Activated CD8-positive, alpha-beta memory T cell treated with anti-CD3 and anti-CD28 coated beads, Interleukin-2, amount 50 U/mL, for 4 hours (primary cell): ENCODE measurements around the gene SLC4A2.

Source experiments
- DNase-seq: peaks from one replicate; pipeline ENCODE4 v3.0.0-alpha.2; 2020

The SLC4A2 gene

DNA sequence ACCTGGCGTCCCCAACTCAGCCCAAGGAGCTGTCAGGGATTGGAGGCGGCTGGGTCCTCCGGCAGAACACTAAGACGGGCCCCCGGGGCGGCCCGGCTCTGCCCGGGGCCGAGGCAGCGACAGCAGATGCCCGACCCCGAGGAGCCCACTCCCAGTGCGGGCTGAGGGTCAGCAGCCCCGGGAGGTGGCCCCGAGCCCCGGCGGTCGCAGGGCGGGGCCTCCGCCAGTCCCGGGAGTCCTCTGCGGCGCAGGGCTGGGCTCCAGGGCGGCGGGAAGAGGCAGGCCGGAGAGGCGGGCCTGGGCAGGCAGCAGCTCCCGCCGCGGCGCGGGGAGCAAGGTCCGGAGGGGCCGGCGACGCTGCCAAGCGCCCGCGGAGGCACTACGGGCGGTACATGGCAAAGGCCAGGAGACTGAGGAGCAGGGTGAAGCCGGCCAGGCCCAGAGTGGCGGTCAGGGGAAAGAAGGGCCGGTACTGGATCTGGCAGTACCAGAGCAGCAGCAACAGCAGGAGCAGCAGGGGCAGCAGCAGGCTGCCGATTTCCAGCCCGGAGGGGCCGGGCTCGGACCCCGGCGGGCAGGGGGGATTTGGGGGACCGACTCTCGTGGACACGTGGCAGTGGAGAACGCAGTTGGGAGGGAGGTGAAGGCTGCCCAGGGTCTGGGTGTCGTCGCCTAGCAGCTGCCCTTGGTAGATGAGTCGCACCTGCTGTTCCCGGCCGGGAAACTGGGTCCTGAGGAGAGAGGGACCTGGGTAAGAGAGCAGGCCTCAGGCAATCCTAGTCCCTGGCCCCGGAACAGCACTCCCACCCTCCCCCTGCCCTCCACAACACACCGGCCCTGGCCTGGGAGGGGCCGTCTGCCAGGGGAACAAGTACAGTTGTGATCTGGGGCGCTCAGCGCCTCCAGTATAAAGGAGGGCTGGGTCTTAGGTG, 22.0 kb downstream of the SLC4A2 start:
- no peak for DNase-seq

- DNase-seq = no peak
Measured at GRCh38 chr7:151082141-151083070, 23.0 kb downstream of the SLC4A2 start.

- DNase-seq = peak; percentile 89
Measured at GRCh38 chr7:151083071-151083823, 23.9 kb downstream of the SLC4A2 start, which contains the start of gene TMUB1. TSS of gene TMUB1 (minus strand) at chr7:151083493. CDS start at chr7:151082563, 930 bp downstream.

- DNase-seq = no peak
Measured at GRCh38 chr7:151083824-151084160, 24.4 kb downstream of the SLC4A2 start.

- no peak for DNase-seq
Measured at GRCh38 chr7:151085329-151085690, 25.9 kb downstream of the SLC4A2 start.

DNA sequence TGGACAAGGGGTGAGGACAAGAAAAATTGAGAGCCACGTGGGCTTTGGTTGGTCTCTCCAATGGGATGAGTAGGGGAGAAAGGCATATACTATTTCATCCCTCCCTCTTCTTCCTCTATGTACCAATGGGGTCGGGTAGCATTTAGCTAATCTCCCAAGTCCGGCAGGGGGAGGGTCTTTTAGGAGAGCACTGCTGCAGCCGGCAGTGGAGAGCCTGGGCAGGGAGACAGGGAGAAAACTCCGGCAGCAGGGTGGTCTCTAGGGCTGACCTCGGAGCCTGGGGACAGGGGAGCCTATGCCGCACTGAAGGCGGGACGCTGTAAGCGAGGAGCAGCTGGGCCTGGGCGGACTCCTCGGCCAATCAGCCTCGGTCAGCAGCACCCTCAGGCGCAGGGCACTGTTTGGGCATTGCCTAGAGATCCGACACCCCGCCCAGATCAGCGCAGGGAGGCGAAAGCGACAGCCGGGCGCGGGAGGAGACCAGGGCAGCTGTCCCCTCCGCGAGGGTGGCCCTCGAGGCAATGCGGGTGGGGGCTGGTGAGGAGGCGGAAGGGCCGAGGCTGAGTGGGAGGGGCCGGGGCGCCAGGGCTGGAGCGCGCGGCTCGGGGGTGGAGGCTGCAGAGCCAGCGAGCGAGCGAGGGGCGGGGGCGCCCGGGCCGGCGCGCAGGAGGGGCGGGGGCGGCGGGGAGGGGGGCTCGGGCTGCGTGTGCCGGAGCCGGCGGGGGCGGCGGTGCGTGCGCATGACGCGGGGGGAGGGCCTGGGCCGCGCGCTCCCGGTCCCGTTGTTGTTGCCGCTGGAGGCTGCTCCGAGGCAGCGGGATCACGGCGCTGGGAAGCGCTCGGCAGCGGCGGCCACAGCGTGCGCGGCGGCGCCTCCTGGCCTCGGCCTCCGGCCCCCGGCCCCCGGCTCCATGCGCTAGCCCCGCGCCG, 26.6 kb downstream of the SLC4A2 start, which contains the start of gene AGAP3:
Gene AGAP3, plus strand, starts transcription at position 785 of the 930 bp plus-strand sequence. CDS start 267 bp downstream, outside the sequence.
- DNase-seq = peak; percentile 62

DNA sequence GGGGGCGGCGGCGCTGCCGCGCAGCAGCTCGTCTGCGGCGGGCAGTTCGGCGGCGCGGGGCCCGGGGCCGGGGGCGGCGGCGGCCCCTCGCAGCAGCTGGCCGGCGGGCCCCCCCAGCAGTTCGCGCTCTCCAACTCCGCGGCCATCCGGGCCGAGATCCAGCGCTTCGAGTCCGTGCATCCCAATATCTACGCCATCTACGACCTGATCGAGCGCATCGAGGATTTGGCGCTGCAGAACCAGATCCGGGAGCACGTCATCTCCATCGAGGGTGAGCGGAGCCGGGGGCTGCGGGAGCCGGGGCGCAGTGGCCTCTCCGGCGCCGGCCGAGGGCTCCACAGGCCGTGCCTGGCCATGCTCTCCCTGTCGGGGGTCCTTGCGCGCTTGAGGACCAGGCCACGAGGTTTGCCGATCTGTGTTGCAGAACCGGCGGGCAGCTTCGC, 27.4 kb downstream of the SLC4A2 start:
- DNase-seq = no peak

DNA sequence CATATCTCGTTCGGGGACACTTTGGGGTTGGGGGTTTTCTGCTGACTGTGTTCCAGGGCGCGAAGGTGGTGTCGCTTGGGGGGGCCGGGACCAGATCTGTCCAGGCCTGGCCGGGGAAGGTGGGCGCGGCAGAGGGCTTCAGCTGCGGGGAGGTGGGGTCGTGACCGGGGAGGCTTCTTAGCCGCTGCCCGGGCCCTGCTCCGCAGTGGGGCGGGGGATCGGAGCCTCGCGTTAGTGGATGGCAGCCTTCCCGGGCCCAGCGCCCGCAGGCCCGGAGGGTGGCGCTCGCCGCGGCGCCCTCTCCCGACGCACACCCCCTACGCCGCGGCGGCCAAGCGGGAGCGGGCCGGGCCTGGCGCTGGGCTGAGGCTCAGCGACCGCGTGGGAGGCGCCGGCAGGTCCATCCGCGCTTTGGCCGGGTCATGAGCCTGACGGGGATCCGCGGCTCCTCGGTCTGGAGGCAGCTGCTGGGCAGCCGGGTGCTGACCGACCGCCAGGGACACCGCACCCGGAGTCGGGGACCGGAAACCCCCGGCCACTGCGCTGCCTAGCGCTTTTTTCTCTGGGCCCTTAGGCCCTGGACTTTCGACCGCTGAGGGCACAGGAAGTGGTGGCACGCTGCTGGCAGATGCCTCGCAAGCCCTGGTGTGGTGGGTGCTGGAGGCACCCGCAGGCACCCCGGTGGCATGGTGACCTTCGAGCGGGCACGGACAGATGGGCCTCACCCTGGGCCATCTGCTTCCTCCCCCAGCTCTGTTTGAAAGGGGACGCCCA, 28.0 kb downstream of the SLC4A2 start:
- DNase-seq = peak; percentile 45

DNA sequence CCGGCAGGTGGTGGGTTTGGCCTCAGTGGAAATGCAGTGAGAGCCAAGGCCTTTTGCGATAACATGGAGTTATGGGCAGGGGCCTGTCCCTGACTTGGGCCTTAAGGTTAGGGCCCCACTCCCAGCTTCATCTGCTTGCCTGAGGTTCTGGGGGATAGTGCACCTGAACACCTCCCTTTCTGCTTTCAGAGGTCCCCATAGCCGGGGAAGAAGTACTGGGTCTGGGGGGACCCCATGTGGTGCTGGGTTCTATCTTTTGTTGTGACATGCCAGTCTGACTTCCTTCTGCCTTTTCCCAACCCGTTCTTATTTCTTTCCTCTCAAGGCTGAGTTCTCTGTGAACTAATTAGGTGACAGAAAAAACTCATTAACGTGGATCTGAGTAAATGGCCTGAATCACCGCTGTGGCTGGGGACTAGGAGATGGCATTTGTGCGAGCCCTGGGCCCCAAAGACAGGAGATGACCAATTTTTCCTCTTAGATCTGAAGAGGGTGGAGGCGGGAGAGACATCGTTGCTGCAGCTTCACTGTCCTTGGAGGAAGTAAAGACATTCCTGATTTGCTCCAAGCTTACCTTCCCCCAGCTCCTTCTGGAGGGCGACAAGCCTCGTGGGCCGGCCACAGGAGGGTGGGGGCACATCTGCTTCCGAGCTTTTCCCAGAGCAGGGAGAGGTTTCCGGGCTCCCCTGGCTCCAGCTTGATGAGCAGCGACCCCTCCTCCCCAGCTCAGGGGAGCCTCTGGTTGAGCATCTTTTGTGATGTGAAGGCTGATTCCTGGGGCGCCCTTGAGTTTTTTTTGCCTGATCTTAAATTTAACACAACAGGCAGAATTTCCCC, 28.8 kb downstream of the SLC4A2 start:
- no peak for DNase-seq

- no peak for DNase-seq
Measured at GRCh38 chr7:151088856-151089699, 29.7 kb downstream of the SLC4A2 start.

DNA sequence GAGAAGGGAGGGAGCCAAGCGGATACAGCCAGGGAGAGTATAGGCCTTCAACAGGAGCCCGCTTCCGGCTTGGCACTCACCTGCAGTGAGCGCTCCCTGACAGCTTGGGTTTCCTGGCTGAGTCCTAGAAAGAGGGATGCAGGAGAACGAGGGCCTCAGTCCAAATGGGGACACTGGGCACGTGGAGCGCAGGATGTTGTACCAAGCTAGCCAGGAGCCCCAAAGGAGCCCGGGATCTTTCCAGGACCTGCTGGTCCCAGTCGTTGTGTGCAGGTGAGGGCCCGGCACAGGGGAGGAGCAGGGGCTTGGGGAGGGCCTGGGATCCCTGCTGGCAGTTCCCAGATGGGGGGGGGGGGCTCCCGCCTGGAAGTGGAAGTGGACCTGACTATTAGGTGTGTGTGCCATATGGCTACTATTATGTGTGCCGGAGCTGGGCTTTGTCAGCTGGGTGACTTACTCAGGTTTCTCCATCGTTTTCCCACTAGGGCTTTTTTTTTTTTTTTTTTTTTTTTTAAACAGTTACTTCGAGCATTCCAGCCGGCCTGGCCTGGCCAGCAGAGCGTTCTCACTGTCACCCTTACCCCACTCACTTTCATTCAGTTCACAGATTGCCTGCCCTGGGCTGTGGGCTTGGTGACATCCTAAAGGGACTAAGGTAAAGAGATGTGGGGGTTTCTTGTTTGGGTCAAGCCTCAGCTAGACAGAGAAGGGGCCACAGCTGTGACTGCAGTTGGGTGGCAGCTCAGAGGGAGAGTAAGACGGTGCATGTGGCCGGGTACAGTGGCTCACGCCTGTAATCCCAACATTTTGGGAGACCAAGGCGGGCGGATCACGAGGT, 30.7 kb downstream of the SLC4A2 start:
- DNase-seq = no peak

DNA sequence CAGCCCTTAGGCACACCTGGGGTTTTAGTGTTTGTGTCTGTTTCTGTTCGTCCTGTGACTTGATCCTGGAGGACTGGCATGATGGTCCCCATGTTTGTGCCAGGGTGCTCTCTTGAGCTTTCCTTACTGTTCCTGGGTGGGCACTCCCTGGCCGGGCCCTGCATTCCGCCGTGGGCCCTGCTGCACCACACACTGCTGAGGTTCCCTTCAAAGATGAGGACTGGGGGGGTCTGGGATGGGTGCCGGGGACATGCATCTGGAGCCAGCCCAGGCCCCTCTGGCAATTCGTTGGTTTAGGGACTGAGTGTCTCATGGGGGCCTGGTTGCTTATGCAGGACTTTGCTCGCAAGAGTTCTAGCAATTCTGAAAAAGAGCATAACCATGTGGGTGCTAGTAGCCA, 31.6 kb downstream of the SLC4A2 start:
- no peak for DNase-seq

- DNase-seq = no peak
Measured at GRCh38 chr7:151091431-151091830, 32.0 kb downstream of the SLC4A2 start.

GRCh38 chr7:151091988-151092387, 32.6 kb downstream of the SLC4A2 start:
- no peak for DNase-seq

GRCh38 chr7:151093748-151094147, 34.4 kb downstream of the SLC4A2 start:
- DNase-seq = no peak

DNA sequence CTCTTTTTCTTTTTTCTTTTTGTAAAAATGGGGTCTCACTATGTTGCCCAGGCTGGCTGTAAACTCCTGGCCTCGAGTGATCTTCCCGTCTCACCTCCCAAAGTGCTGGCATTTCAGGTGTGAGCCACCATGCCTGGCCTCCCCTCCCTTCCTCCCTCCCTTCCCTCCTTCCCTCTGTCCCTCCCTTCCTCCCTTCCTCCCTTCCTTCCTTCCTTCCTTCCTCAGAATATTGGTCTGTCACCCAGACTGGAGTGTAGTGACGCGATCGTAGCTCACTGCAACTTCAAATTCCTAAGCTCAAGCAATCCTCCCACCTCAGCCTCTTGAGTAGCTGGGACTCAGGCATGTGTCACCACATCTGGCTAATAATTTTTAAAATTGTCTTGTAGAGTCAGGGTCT, 35.3 kb downstream of the SLC4A2 start:
- DNase-seq = no peak

DNA sequence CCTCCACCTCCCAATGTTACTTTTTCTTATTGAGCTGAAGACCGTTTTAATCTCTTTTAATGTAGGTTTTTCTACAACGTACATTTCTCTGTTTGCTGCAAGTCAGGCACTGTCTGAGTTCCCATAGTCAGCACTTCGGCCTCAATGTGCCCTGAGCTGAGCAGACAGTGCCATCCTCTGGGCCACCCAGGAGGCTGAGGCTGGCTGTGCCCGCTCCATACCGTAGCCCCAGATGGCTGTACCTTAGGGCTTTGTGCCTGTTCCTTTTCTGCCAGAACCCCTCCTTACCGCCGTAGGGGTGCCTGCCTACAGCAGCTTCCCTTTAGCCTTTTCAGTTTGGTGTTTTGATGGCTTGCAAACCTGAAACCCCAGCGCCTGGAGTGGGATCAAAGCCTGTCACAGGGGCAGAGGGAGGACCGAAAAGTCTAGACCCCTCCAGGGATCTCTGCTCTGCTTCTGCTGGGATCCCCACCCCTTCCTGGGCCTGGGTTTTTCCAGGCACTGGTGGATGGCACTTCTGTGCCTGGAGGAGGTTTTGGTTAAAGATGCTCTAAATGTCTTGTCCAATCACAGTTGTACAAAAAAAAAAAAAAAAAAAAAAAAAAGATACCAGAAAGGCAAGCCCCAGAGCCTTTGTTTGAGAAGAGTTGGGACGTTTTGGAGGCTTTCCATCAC, 35.9 kb downstream of the SLC4A2 start:
- no peak for DNase-seq
